ENCODE results near the gene PTPRN2.

The PTPRN2 gene

GRCh38 chr7:158192184-158192835 is 395.3 kb downstream of the PTPRN2 start:
- Histone ChIP-seq H3K4me3 (no peak overlapping the region), H3K27ac (no peak overlapping the region)
- DNase-seq (ENCODE audit: low spot score): no peak
- no peak for TF ChIP-seq CTCF (IDR thresholded peaks at IDR 0.05)

- H3K27ac ChIP-seq: no peak overlapping the region
- H3K4me3 ChIP-seq: no peak overlapping the region
- no peak for TF ChIP-seq CTCF (IDR thresholded peaks at IDR 0.05)
- DNase-seq (ENCODE audit: low spot score): no peak
Observed at GRCh38 chr7:158191671-158192070, 396.0 kb downstream of the PTPRN2 start.

GRCh38 chr7:158190756-158191155 is 396.9 kb downstream of the PTPRN2 start:
- DNase-seq (ENCODE audit: low spot score): no peak
- H3K27ac ChIP-seq: no peak overlapping the region
- H3K4me3 ChIP-seq: no peak overlapping the region
- no peak for TF ChIP-seq CTCF (IDR thresholded peaks at IDR 0.05)

- TF ChIP-seq CTCF (IDR thresholded peaks at IDR 0.05): no peak
- Histone ChIP-seq H3K27ac (no peak overlapping the region), H3K4me3 (no peak overlapping the region)
- DNase-seq (ENCODE audit: low spot score): no peak
Observed at GRCh38 chr7:158188676-158189075, 398.9 kb downstream of the PTPRN2 start.

GRCh38 chr7:158187694-158187994 is 400.0 kb downstream of the PTPRN2 start:
- no peak for TF ChIP-seq CTCF (IDR thresholded peaks at IDR 0.05)
- no peak overlapping the region for H3K27ac ChIP-seq
- DNase-seq (ENCODE audit: low spot score): no peak
- no peak overlapping the region for H3K4me3 ChIP-seq

- DNase-seq (ENCODE audit: low spot score): peak; percentile 33
- Histone ChIP-seq H3K4me3 (no peak overlapping the region), H3K27ac (no peak overlapping the region)
- TF ChIP-seq CTCF (IDR thresholded peaks at IDR 0.05): no peak
Observed at GRCh38 chr7:158186864-158187693, 400.5 kb downstream of the PTPRN2 start.

GRCh38 chr7:158186406-158186805 is 401.2 kb downstream of the PTPRN2 start:
- Histone ChIP-seq H3K27ac (no peak overlapping the region), H3K4me3 (no peak overlapping the region)
- peak; percentile 24 for DNase-seq (ENCODE audit: low spot score)
- no peak for TF ChIP-seq CTCF (IDR thresholded peaks at IDR 0.05)
